A673 (cell line): ENCODE data around the gene PAX4. TPM values are rescaled to one million over a fixed set of nuclear protein-coding genes. Genes with fewer than 3 reads are reported as not detected.

Source experiments
- BruUV-seq: library from RNA; stranded (reverse); fragments of 400-500 nt; replicated peaks from 2 replicates; lab custom pipeline; 2021; lab: Mats Ljungman, UMichigan
- CTCF ChIA-PET: fragments of 300-600 bp; sonication (Branson Sonifier 250); formaldehyde crosslinking; loops from one replicate; lab custom pipeline; 2022; ENCODE audit warnings: antibody characterized with exemption; lab: Charles Lee
- POLR2A ChIA-PET: fragments of 300-600 bp; sonication (Branson Sonifier 250); formaldehyde crosslinking; loops from one replicate; lab custom pipeline; 2022; ENCODE audit warnings: antibody characterized with exemption; ENCODE audit not compliant: low non-redundant PET; lab: Charles Lee
- DNase-seq: peaks from one replicate; pipeline ENCODE4 v3.0.0-alpha.2; 2015; ENCODE audit warnings: low spot score
- H3K27ac ChIP-seq: fragments of 200-600 bp; sonication (generic); 2 replicates; pipeline ENCODE4 v1.5.1; 2016; ENCODE audit warnings: mixed run types, low read depth, mild to moderate bottlenecking, mixed read lengths, antibody characterized with exemption, low read length; ENCODE audit not compliant: poor library complexity, severe bottlenecking
- H3K27me3 ChIP-seq: fragments of 200-600 bp; sonication (generic); replicated peaks from 2 replicates; pipeline ENCODE4 v1.6.1; 2017; ENCODE audit warnings: mixed run types, low read depth, mild to moderate bottlenecking, mixed read lengths, antibody characterized with exemption, low read length; ENCODE audit not compliant: insufficient read depth, poor library complexity
- H3K36me3 ChIP-seq: fragments of 200-600 bp; sonication (generic); 2 replicates; pipeline ENCODE4 v1.6.1; 2016; ENCODE audit warnings: mixed run types, mild to moderate bottlenecking, mixed read lengths, antibody characterized with exemption, low read length; ENCODE audit not compliant: insufficient read depth, poor library complexity, severe bottlenecking
- H3K4me1 ChIP-seq: fragments of 200-600 bp; sonication (generic); 2 replicates; pipeline ENCODE4 v1.6.1; 2017; ENCODE audit warnings: mixed run types, mild to moderate bottlenecking, mixed read lengths, antibody characterized with exemption, low read length; ENCODE audit not compliant: insufficient read depth, poor library complexity, severe bottlenecking
- H3K4me3 ChIP-seq: fragments of 200-600 bp; sonication (generic); 2 replicates; pipeline ENCODE4 v1.5.1; 2016; ENCODE audit warnings: low read depth, mixed run types, mild to moderate bottlenecking, mixed read lengths, low read length; ENCODE audit not compliant: poor library complexity, severe bottlenecking
- H3K9me3 ChIP-seq: fragments of 200-600 bp; sonication (generic); 2 replicates; pipeline ENCODE4 v1.6.1; 2016; ENCODE audit warnings: mixed run types, low read depth, mild to moderate bottlenecking, mixed read lengths, antibody characterized with exemption, low read length; ENCODE audit not compliant: poor library complexity, severe bottlenecking
- EZH2 ChIP-seq: fragments of 200-600 bp; sonication (generic); IDR thresholded peaks from 2 replicates; pipeline ENCODE4 v1.6.1; 2017; ENCODE audit warnings: borderline replicate concordance, low read depth, mild to moderate bottlenecking, mixed read lengths, antibody characterized with exemption, low read length; ENCODE audit not compliant: poor library complexity, severe bottlenecking
- intact Hi-C: fragments of 100-400 bp; cut with micrococcal nuclease; formaldehyde crosslinking; loops from one replicate; pipeline ENCODE4 v1.10.0; 2022; ENCODE audit not compliant: unreplicated experiment
- total RNA-seq: library from RNA; stranded (reverse); gene quantifications from 2 replicates; pipeline ENCODE4 v1.2.3, GENCODE V29; 2021
- TF ChIP-seq, protein P1 (sequence below): fragments of 300-800, 200-600 bp; sonication (generic); conservative IDR thresholded peaks from 2 replicates; pipeline ENCODE4 v1.5.1; 2017; ENCODE audit warnings: low read depth, mild to moderate bottlenecking, antibody characterized with exemption, low read length, moderate library complexity, mixed read lengths

Gene PAX4
- total RNA-seq, 1 experiment from 2014 or later: not detected

DNA sequence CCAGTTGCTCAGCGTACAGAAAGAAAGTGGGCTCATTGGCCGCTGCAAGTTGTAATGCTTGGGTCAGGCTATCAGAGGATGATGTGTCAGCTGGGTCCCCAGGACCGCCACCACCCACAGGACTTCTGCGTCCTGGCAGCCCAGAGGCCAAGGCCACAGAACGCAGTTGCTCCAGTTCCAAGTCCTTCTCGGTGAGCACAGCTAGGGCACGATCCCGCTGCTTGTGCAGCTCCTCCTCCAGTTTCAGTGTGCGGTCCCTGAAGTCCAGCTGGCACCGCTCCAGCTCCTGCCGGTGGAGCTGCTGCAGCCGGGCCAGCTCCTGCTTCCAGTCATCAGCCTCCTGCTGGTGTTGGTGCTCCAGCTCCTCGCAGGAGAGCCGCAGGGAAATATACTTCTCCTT is 35.6 kb downstream of the PAX4 start:
- ChIA-PET CTCF (no interaction called here), POLR2A (no interaction called here)
- H3K36me3 ChIP-seq: peaks cover 8% of the 10 kb centered on the region
- no peaks in the 10 kb centered on the region for H3K27me3 ChIP-seq
- TF ChIP-seq EZH2: no peak
- TF ChIP-seq, protein P1, sequence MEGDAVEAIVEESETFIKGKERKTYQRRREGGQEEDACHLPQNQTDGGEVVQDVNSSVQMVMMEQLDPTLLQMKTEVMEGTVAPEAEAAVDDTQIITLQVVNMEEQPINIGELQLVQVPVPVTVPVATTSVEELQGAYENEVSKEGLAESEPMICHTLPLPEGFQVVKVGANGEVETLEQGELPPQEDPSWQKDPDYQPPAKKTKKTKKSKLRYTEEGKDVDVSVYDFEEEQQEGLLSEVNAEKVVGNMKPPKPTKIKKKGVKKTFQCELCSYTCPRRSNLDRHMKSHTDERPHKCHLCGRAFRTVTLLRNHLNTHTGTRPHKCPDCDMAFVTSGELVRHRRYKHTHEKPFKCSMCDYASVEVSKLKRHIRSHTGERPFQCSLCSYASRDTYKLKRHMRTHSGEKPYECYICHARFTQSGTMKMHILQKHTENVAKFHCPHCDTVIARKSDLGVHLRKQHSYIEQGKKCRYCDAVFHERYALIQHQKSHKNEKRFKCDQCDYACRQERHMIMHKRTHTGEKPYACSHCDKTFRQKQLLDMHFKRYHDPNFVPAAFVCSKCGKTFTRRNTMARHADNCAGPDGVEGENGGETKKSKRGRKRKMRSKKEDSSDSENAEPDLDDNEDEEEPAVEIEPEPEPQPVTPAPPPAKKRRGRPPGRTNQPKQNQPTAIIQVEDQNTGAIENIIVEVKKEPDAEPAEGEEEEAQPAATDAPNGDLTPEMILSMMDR: no peak
- DNase-seq: no peak
- no peaks in the 10 kb centered on the region for H3K9me3 ChIP-seq
- intact Hi-C loops: no loop called here
- no TSS peak for BruUV-seq
- no peak overlapping the region for H3K27ac ChIP-seq
- H3K4me3 ChIP-seq: no peak overlapping the region
- peaks cover 8% of the 10 kb centered on the region for H3K4me1 ChIP-seq

DNA sequence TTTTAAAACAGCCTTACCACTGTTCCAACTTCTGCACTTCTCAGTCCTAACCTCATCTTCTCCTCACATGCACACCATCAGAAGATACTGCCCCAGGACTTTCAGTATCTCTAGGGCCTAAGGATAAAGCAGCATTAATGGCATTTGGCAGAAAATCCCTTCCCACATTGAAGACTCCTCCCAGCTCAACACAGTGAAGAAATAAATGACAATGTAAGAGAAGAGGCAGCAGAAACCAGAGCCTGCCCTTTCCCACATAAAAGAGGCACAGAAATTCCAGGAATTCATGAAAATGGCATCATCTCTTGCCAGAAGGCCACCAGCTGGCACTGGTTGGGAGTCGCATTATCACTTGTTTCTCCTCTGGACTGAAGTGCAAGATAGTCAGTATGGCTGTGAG is 36.2 kb downstream of the PAX4 start:
- no TSS peak for BruUV-seq
- POLR2A ChIA-PET: no interaction called here
- Histone ChIP-seq H3K9me3 (no peaks in the 10 kb centered on the region), H3K27me3 (no peaks in the 10 kb centered on the region), H3K36me3 (peaks cover 8% of the 10 kb centered on the region), H3K4me1 (peaks cover 8% of the 10 kb centered on the region), H3K27ac (no peak overlapping the region), H3K4me3 (no peak overlapping the region)
- intact Hi-C loops: no loop called here
- CTCF ChIA-PET: no interaction called here
- no peak for DNase-seq
- no peak for TF ChIP-seq EZH2
- TF ChIP-seq, protein P1: no peak

DNA sequence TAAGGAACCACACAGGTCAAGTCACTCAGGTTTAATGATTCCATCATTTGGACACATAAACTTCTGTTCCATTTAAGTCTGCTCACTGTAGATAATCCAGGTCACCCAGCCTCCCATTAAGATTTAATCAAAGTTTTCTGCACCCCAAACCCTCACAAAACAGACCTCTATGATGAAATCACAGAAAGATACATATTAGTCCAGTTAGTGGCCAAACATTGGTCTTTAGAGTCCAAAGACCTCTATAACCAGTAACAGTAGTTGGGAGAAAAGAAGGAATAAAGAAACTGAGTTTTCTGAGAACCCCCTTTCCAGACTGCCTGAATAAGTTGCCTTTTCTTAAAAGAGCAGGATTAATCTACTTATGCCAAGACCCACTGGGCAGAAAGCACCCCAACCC is 37.3 kb downstream of the PAX4 start:
- TF ChIP-seq, protein P1: no peak
- TF ChIP-seq EZH2: no peak
- DNase-seq: no peak
- peaks cover 8% of the 10 kb centered on the region for H3K36me3 ChIP-seq
- CTCF ChIA-PET: no interaction called here
- H3K27ac ChIP-seq: no peak overlapping the region
- intact Hi-C loops: no loop called here
- no peaks in the 10 kb centered on the region for H3K9me3 ChIP-seq
- no peak overlapping the region for H3K4me3 ChIP-seq
- H3K27me3 ChIP-seq: no peaks in the 10 kb centered on the region
- peaks cover 8% of the 10 kb centered on the region for H3K4me1 ChIP-seq
- no TSS peak for BruUV-seq
- POLR2A ChIA-PET: no interaction called here
